Measurements from ENCODE around the gene KIF20B.
"Not testable (repeated sequence)": the region's sequence is repeated elsewhere in the genome, so short reads cannot be mapped to it uniquely, and the experiment has no call there.

KIF20B gene

GRCh38 chr10:89684604-89685003, 16.8 kb upstream of the KIF20B start:
- DNase-seq (ENCODE audit: low read depth, low spot score), result no peak

- no peak for DNase-seq (ENCODE audit: low read depth, low spot score)
Measured at GRCh38 chr10:89685936-89686335, 15.5 kb upstream of the KIF20B start.

GRCh38 chr10:89690027-89690426, 11.4 kb upstream of the KIF20B start:
- no peak for DNase-seq (ENCODE audit: low read depth, low spot score)

- DNase-seq (ENCODE audit: low read depth, low spot score), result no peak
Measured at GRCh38 chr10:89692416-89692815, 9.0 kb upstream of the KIF20B start.

- DNase-seq (ENCODE audit: low read depth, low spot score), result no peak
Measured at GRCh38 chr10:89693176-89693575, 8.2 kb upstream of the KIF20B start.

- no peak for DNase-seq (ENCODE audit: low read depth, low spot score)
Measured at GRCh38 chr10:89695307-89695706, 6.1 kb upstream of the KIF20B start.

GRCh38 chr10:89697946-89698345, 3.4 kb upstream of the KIF20B start:
- no peak for DNase-seq (ENCODE audit: low read depth, low spot score)

- no peak for DNase-seq (ENCODE audit: low read depth, low spot score)
Measured at GRCh38 chr10:89699581-89700064, 1.8 kb upstream of the KIF20B start.

GRCh38 chr10:89700923-89701241, 508 bp upstream of the KIF20B start:
- no peak for DNase-seq (ENCODE audit: low read depth, low spot score)

- DNase-seq (ENCODE audit: low read depth, low spot score), result no peak
Measured at GRCh38 chr10:89702121-89702480, 711 bp downstream of the KIF20B start.

GRCh38 chr10:89705466-89705865, 4.1 kb downstream of the KIF20B start:
- DNase-seq (ENCODE audit: low read depth, low spot score), result no peak

GRCh38 chr10:89706011-89706410, 4.6 kb downstream of the KIF20B start:
- no peak for DNase-seq (ENCODE audit: low read depth, low spot score)

GRCh38 chr10:89707372-89707771, 6.0 kb downstream of the KIF20B start:
- no peak for DNase-seq (ENCODE audit: low read depth, low spot score)

- no peak for DNase-seq (ENCODE audit: low read depth, low spot score)
Measured at GRCh38 chr10:89710753-89711152, 9.4 kb downstream of the KIF20B start.

- no peak for DNase-seq (ENCODE audit: low read depth, low spot score)
Measured at GRCh38 chr10:89734616-89735015, 33.2 kb downstream of the KIF20B start.

- no peak for DNase-seq (ENCODE audit: low read depth, low spot score)
Measured at GRCh38 chr10:89738551-89739209, 37.3 kb downstream of the KIF20B start.

GRCh38 chr10:89741126-89741762, 39.9 kb downstream of the KIF20B start:
- no peak for DNase-seq (ENCODE audit: low read depth, low spot score)

GRCh38 chr10:89744026-89744425, 42.6 kb downstream of the KIF20B start:
- no peak for DNase-seq (ENCODE audit: low read depth, low spot score)

GRCh38 chr10:89745903-89746302, 44.5 kb downstream of the KIF20B start:
- DNase-seq (ENCODE audit: low read depth, low spot score), result no peak

GRCh38 chr10:89750441-89750840, 49.1 kb downstream of the KIF20B start:
- no peak for DNase-seq (ENCODE audit: low read depth, low spot score)

- no peak for DNase-seq (ENCODE audit: low read depth, low spot score)
Measured at GRCh38 chr10:89755374-89755773, 54.0 kb downstream of the KIF20B start.

- no peak for DNase-seq (ENCODE audit: low read depth, low spot score)
Measured at GRCh38 chr10:89759531-89759930, 58.1 kb downstream of the KIF20B start.

- not testable (repeated sequence) for DNase-seq (ENCODE audit: low read depth, low spot score)
Measured at GRCh38 chr10:89763671-89764070, 62.3 kb downstream of the KIF20B start.

- DNase-seq (ENCODE audit: low read depth, low spot score), result no peak
Measured at GRCh38 chr10:89771684-89772083, 70.3 kb downstream of the KIF20B start.

Data from activated naive CD8-positive, alpha-beta T cell treated with anti-CD3 and anti-CD28 coated beads, Interleukin-2, amount 50 U/mL, for 16 hours (primary cell).